Small intestine (tissue), 7 donors: Measurements from ENCODE around the gene ACOD1. TPM values are rescaled to one million over a fixed set of nuclear protein-coding genes. Genes with fewer than 3 reads are reported as not detected.
"Not testable (repeated sequence)": the region's sequence is repeated elsewhere in the genome, so short reads cannot be mapped to it uniquely, and the experiment has no call there.

ENCODE experiments used
- DNase-seq, 2 donors: peaks; one replicate each; pipeline versions ENCODE4 v3.0.0 to v3.0.0-alpha.2; 2013
- FAIRE-seq: peaks from 2 replicates; lab custom pipeline; 2012; peaks lifted over from hg19 to GRCh38; lab: Jason Lieb, UNC
- H3K27ac ChIP-seq, 3 donors: one replicate each; pipeline ENCODE4 v1.5.1; 2013; ENCODE audit warnings: low read length in 2 of 3, mild to moderate bottlenecking in 2 of 3, control low read depth in 1 of 3, inconsistent platforms in 1 of 3, low read depth in 1 of 3, moderate library complexity in 1 of 3
- H3K27me3 ChIP-seq, 3 donors: one replicate each; pipeline ENCODE4 v1.6.1; 2013; ENCODE audit warnings: low read length in 3 of 3, inconsistent platforms in 1 of 3; ENCODE audit not compliant: control insufficient read depth in 3 of 3, insufficient read depth in 3 of 3
- H3K36me3 ChIP-seq, 3 donors: one replicate each; pipeline ENCODE4 v1.6.1; 2013; ENCODE audit warnings: low read length in 3 of 3, inconsistent platforms in 1 of 3, low read depth in 1 of 3, mild to moderate bottlenecking in 1 of 3, moderate library complexity in 1 of 3; ENCODE audit not compliant: control insufficient read depth in 3 of 3, insufficient read depth in 2 of 3
- H3K4me1 ChIP-seq, 3 donors: one replicate each; pipeline ENCODE4 v1.6.1; 2013; ENCODE audit warnings: low read length in 2 of 3, inconsistent platforms in 1 of 3, low read depth in 1 of 3, mild to moderate bottlenecking in 1 of 3, moderate library complexity in 1 of 3; ENCODE audit not compliant: control insufficient read depth in 3 of 3, insufficient read depth in 2 of 3
- H3K4me3 ChIP-seq, 3 donors: one replicate each; pipeline ENCODE4 v1.5.1; 2013; ENCODE audit warnings: low read length in 3 of 3, control low read depth in 1 of 3, inconsistent platforms in 1 of 3, low read depth in 1 of 3, mild to moderate bottlenecking in 1 of 3, moderate library complexity in 1 of 3
- H3K9me3 ChIP-seq, 2 donors: one replicate each; pipeline ENCODE4 v1.6.1; 2013; ENCODE audit warnings: low read depth in 1 of 2, low read length in 1 of 2; ENCODE audit not compliant: control insufficient read depth in 2 of 2, insufficient read depth in 1 of 2
- WGBS, 3 donors: extraction: QIAGEN DNeasy Blood & Tissue Kit; methylation state at CpG; one replicate each; pipeline ENCODE4 v1.1.7; 2013; 5-methylcytosine and 5-hydroxymethylcytosine counted together
- polyA plus RNA-seq, 4 donors: library from polyadenylated mRNA; stranded (reverse) in 3 of 4; unstranded in 1 of 4; fragments of 200-250 nt in 3 of 4; fragments of 120-200 nt in 1 of 4; gene quantifications; one replicate each; pipeline versions ENCODE4 v1.2.1 to v1.2.3, GENCODE V29; 2013
- donor health status: healthy with polysubstance abuse.
- donor health status: control.
- donor health status: control.
- donor health status: Bipolar disorder and iron deficiency.
- donor health status: healthy.

Gene ACOD1
- polyA plus RNA-seq, 4 donors: not detected

DNA sequence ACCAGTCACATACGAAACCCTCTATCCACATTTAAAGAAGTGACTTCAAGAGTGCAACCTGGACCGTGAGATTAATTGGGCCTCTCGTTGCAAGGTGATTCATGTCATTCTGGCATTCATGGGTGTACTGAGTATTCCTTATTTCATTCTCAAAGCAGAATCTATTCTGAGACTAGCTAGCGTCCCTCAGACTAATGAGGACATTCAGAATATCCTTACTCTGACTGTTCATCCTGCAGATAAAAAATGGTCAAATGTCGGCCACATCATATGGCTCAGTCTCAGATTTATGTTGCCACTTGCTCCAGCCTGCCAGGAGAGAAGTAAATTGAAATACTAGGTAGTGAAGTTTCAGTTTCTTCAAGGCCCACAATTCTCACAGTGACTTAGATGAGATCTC, 7.3 kb downstream of the ACOD1 start:
- 82 to 89% (median 84%) methylated on average over 5 of the region's 5 CpGs for WGBS, 3 donors
- peaks cover 0 to 20% of the 10 kb centered on the region in 2 donors for H3K9me3 ChIP-seq
- no peak for DNase-seq
- H3K27me3 ChIP-seq: no peaks in the 10 kb centered on the region
- no peaks in the 10 kb centered on the region for H3K4me1 ChIP-seq
- H3K27ac ChIP-seq: no peak overlapping the region
- FAIRE-seq: no peak
- no peaks in the 10 kb centered on the region for H3K36me3 ChIP-seq
- H3K4me3 ChIP-seq: no peak overlapping the region

- DNase-seq (no peak), FAIRE-seq (no peak)
- Histone ChIP-seq H3K27ac (no peak overlapping the region), H3K4me1 (no peaks in the 10 kb centered on the region), H3K36me3 (no peaks in the 10 kb centered on the region), H3K27me3 (no peaks in the 10 kb centered on the region), H3K4me3 (no peak overlapping the region), H3K9me3 (peaks cover 0 to 28% of the 10 kb centered on the region in 2 donors)
- 61 to 71% (median 66%) methylated on average over 4 of the region's 4 CpGs for WGBS, 3 donors
Observed at GRCh38 chr13:76958841-76959432, 10.6 kb downstream of the ACOD1 start.

- H3K4me1 ChIP-seq, H3K27ac ChIP-seq, FAIRE-seq, DNase-seq, H3K27me3 ChIP-seq, H3K4me3 ChIP-seq, H3K36me3 ChIP-seq: not testable (repeated sequence)
- H3K9me3 ChIP-seq: peaks cover 0 to 28% of the 10 kb centered on the region in 2 donors
Observed at GRCh38 chr13:76959734-76960133, 11.4 kb downstream of the ACOD1 start.

GRCh38 chr13:76965759-76966421, 17.6 kb downstream of the ACOD1 start:
- DNase-seq (peak in 1 of 2 donors; percentile 25), FAIRE-seq (no peak)
- H3K4me3 ChIP-seq: no peak overlapping the region
- no peaks in the 10 kb centered on the region for H3K36me3 ChIP-seq
- H3K27me3 ChIP-seq: peaks cover 0 to 2% (median 0%) of the 10 kb centered on the region in 3 donors
- H3K27ac ChIP-seq: no peak overlapping the region
- peaks cover 0 to 5% of the 10 kb centered on the region in 2 donors for H3K9me3 ChIP-seq
- WGBS, 3 donors: 58 to 69% (median 60%) methylated on average over 6 of the region's 6 CpGs
- H3K4me1 ChIP-seq: peaks cover 0 to 6% (median 0%) of the 10 kb centered on the region in 3 donors

GRCh38 chr13:76967031-76967430, 18.7 kb downstream of the ACOD1 start:
- H3K4me1 ChIP-seq: peaks cover 0 to 6% (median 0%) of the 10 kb centered on the region in 3 donors
- DNase-seq (no peak), FAIRE-seq (no peak)
- no peaks in the 10 kb centered on the region for H3K9me3 ChIP-seq
- no peak overlapping the region for H3K4me3 ChIP-seq
- peaks cover 0 to 2% (median 0%) of the 10 kb centered on the region in 3 donors for H3K27me3 ChIP-seq
- WGBS, 3 donors: 52 to 77% (median 62%) methylated on average over 6 of the region's 6 CpGs
- no peaks in the 10 kb centered on the region for H3K36me3 ChIP-seq
- no peak overlapping the region for H3K27ac ChIP-seq

DNA sequence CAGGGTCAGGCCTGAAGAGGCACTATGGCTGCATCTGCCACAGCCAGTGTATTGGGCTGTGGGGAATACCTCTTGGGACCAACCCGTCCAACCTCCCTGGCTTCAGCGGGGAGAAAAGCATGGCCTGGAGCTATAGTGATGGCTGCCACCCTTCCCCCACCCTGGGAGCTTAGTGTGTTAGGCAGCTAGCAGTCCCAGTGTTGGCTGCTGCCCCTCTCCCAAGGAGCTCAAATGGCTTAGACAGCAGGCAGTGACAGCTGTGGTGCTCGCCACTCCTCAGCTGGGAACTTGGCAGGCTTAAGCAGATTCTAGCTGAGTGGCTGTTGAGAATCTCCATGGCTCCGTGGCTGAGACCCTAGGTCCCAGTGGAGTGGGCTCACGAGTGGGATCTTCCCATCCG, 19.7 kb downstream of the ACOD1 start:
- no peak for FAIRE-seq
- 81 to 88% (median 82%) methylated on average over 6 of the region's 6 CpGs for WGBS, 3 donors

GRCh38 chr13:76969488-76970365, 21.4 kb downstream of the ACOD1 start:
- Histone ChIP-seq H3K4me1 (peaks cover 0 to 6% (median 0%) of the 10 kb centered on the region in 3 donors), H3K27me3 (peaks cover 0 to 2% (median 0%) of the 10 kb centered on the region in 3 donors), H3K27ac (no peak overlapping the region), H3K9me3 (no peaks in the 10 kb centered on the region), H3K36me3 (no peaks in the 10 kb centered on the region), H3K4me3 (no peak overlapping the region)
- 61 to 80% (median 62%) methylated on average over 5 of the region's 5 CpGs for WGBS, 3 donors
- DNase-seq: no peak
- FAIRE-seq: no peak

More for the DNA sequence above, 19.7 kb downstream of the ACOD1 start:
- H3K9me3 ChIP-seq: no peaks in the 10 kb centered on the region
- no peak for DNase-seq
- peaks cover 0 to 2% (median 0%) of the 10 kb centered on the region in 3 donors for H3K27me3 ChIP-seq
- peaks cover 0 to 6% (median 0%) of the 10 kb centered on the region in 3 donors for H3K4me1 ChIP-seq
- no peaks in the 10 kb centered on the region for H3K36me3 ChIP-seq
- H3K27ac ChIP-seq: no peak overlapping the region
- H3K4me3 ChIP-seq: no peak overlapping the region

DNA sequence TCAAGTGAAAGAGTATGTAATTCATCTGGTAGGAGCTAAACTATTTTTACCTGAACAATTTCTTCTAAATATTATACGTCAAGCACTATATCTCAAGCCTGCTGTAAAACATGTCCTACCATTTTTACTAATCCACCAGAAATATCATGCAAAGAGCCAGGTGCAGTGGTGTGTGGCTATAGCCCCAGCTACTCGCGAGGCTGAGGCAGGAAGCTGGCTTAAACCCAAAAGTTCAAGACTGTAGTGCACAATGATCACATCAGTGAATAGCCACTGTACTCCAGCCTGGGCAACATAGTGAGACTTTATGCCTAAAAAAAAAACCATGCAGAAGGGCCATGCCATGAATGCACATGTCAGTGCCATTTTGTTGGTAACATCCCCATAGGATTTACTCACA, 22.9 kb downstream of the ACOD1 start:
- H3K4me3 ChIP-seq: no peak overlapping the region
- peaks cover 0 to 2% (median 0%) of the 10 kb centered on the region in 3 donors for H3K27me3 ChIP-seq
- WGBS, 3 donors: 34 to 52% (median 34%) methylated on average over 3 of the region's 3 CpGs
- no peak overlapping the region for H3K27ac ChIP-seq
- no peak for FAIRE-seq
- no peak for DNase-seq
- H3K4me1 ChIP-seq: no peaks in the 10 kb centered on the region
- no peaks in the 10 kb centered on the region for H3K36me3 ChIP-seq
- H3K9me3 ChIP-seq: no peaks in the 10 kb centered on the region
